ENCODE data around the gene ZCCHC7.
"Not testable (repeated sequence)": the region's sequence is repeated elsewhere in the genome, so short reads cannot be mapped to it uniquely, and the experiment has no call there.

Gene ZCCHC7

DNA sequence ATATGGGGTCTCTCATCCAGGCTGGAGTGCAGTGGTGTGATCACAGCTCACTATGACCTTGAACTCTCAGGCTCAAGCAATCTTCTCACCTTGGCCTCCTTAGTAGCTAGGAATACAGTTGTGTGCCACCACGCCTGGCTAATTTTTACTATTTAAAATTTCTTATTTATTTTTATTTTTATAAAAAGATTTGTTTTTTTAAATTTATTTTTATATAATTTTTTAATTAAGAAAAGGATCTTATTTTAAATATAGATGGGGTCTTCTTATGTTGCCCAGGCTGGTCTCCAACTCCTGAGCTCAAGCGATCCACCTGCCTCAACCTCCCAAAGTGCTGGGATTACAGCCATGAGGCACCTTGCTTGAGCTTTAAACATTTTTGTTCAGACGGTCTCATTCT lies 2.4 kb upstream of the ZCCHC7 start:
- Mint-ChIP-seq H3K36me3 (ENCODE audit: low read depth) (peaks cover 6% of the 10 kb centered on the region), H3K27me3 (ENCODE audit: low read depth, poor library complexity) (peaks cover 21% of the 10 kb centered on the region), H3K4me3 (no peak overlapping the region), H3K9me3 (peaks cover 23% of the 10 kb centered on the region), H3K4me1 (peaks cover 16% of the 10 kb centered on the region), H3K27ac (no peak overlapping the region)
- TF ChIP-seq, protein P1, sequence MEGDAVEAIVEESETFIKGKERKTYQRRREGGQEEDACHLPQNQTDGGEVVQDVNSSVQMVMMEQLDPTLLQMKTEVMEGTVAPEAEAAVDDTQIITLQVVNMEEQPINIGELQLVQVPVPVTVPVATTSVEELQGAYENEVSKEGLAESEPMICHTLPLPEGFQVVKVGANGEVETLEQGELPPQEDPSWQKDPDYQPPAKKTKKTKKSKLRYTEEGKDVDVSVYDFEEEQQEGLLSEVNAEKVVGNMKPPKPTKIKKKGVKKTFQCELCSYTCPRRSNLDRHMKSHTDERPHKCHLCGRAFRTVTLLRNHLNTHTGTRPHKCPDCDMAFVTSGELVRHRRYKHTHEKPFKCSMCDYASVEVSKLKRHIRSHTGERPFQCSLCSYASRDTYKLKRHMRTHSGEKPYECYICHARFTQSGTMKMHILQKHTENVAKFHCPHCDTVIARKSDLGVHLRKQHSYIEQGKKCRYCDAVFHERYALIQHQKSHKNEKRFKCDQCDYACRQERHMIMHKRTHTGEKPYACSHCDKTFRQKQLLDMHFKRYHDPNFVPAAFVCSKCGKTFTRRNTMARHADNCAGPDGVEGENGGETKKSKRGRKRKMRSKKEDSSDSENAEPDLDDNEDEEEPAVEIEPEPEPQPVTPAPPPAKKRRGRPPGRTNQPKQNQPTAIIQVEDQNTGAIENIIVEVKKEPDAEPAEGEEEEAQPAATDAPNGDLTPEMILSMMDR (IDR thresholded peaks at IDR 0.05) = no peak
- DNase-seq = no peak

DNA sequence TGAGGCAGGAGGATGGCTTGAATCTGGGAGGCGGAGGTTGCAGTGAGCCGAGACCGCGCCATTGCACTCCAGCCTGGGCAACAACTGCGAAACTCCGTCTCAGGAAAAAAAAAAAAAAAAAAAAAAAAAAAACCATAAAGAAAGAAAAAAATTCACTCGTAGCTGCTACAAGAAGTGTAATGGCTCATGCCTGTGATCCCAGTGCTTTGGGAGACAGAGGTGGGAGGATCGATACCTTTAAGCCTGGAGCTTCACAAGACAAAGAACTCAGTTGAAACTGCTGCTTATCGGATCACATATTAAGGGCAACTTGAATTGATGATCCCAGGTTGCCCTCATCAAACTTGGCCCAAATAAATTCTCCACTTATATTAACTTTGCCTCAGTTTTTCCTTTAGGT lies 1.0 kb upstream of the ZCCHC7 start:
- Mint-ChIP-seq H3K27me3 (ENCODE audit: low read depth, poor library complexity) (peaks cover 13% of the 10 kb centered on the region), H3K9me3 (peaks cover 23% of the 10 kb centered on the region), H3K4me1 (peaks cover 18% of the 10 kb centered on the region), H3K4me3 (peak overlapping the region; percentile 87), H3K36me3 (ENCODE audit: low read depth) (peaks cover 6% of the 10 kb centered on the region), H3K27ac (no peak overlapping the region)
- no peak for DNase-seq
- TF ChIP-seq, protein P1 (IDR thresholded peaks at IDR 0.05) = no peak

DNA sequence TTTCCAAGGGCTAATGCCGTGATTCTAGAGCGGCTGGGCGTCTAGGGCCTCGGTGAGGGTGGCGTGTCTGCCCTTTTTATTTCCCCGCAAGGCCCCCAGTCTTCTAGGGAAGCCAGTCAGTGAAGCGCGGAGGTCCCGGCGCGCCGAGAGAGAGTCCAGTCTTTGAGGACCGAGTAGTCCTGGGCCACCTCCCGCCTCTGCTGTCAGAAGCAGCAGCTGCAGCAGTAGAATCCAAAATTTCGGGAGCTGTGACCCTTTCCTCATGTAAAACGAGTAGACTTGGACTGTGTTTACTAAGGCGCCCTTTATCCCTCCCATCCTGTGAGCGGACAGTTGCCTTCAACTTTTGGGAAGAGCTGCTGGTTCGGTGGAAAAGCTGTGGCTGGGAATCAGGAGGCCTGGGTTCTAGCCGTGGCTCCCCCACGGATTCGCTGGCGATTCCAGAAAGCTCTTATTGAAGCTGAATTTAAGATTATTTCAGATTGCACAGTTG lies 515 bp downstream of the ZCCHC7 start:
- Mint-ChIP-seq H3K4me3 (peak overlapping the region; percentile 87), H3K4me1 (peaks cover 18% of the 10 kb centered on the region), H3K9me3 (peaks cover 23% of the 10 kb centered on the region), H3K27ac (peak overlapping the region; percentile 64)
- H3K36me3 Mint-ChIP-seq (ENCODE audit: low read depth); H3K27me3 Mint-ChIP-seq (ENCODE audit: low read depth, poor library complexity); DNase-seq: not testable (repeated sequence)

DNA sequence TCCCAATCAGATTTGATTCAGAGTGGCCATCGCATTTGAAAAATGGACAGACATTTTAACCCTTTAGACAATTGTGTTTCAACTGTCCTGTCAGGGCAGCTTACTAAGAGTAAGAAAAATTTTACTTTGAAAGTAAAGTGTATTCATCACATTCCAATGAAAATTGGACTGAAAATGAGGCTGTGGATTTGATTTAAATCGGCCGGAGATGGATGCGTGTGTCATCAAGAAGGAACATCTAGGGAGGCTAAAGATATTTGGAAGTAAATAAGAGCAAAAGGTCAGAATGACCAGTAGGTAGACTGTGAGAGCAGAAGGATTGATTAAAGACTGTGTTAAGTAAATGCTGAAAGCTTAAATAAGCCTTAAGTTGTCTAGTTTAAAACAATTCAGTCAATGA lies 1.5 kb downstream of the ZCCHC7 start:
- DNase-seq = no peak
- peaks cover 5% of the 10 kb centered on the region for H3K27me3 Mint-ChIP-seq (ENCODE audit: low read depth, poor library complexity)
- peaks cover 23% of the 10 kb centered on the region for H3K9me3 Mint-ChIP-seq
- H3K4me3 Mint-ChIP-seq = peak overlapping the region; percentile 87
- H3K36me3 Mint-ChIP-seq (ENCODE audit: low read depth) = peaks cover 6% of the 10 kb centered on the region
- no peak overlapping the region for H3K27ac Mint-ChIP-seq
- peaks cover 18% of the 10 kb centered on the region for H3K4me1 Mint-ChIP-seq
- TF ChIP-seq, protein P1 (IDR thresholded peaks at IDR 0.05) = no peak

DNA sequence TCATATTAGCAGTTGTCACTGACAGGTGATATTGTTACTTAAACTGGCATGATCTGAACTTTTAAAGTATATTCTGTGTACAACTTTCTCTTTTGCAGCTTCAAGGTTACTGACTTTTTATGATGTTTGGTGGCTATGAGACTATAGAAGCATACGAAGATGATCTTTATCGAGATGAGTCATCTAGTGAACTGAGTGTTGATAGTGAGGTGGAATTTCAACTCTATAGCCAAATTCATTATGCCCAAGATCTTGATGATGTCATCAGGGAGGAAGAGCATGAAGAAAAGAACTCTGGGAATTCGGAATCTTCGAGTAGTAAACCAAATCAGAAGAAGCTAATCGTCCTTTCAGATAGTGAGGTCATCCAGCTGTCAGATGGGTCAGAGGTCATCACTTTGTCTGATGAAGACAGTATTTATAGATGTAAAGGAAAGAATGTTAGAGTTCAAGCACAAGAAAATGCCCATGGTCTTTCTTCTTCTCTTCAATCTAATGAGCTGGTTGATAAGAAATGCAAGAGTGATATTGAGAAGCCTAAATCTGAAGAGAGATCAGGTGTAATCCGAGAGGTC lies 5.9 kb downstream of the ZCCHC7 start:
- Mint-ChIP-seq H3K27me3 (ENCODE audit: low read depth, poor library complexity) (no peaks in the 10 kb centered on the region), H3K36me3 (ENCODE audit: low read depth) (peaks cover 11% of the 10 kb centered on the region), H3K4me3 (no peak overlapping the region), H3K27ac (no peak overlapping the region), H3K9me3 (no peaks in the 10 kb centered on the region), H3K4me1 (peaks cover 15% of the 10 kb centered on the region)
- DNase-seq = no peak
- TF ChIP-seq, protein P1 (IDR thresholded peaks at IDR 0.05) = no peak

DNA sequence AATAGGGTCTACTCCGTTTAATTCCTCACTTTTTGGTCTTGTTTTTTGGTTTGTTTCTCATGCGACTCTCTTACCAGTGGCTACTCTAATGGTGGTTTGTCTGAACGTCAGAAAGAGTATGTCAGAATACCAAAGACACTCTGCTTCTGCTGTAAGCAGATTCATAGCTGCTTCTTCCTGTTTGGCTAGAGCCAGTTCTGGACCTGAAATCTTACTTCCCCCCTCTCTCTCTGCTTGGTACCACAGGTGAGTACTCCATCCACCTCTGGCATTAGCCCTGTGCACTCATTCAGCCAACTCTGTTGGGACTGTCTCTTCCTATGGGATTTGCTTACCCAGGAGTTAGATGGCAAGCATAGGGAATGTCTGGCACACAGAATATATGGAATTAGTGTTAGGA lies 6.6 kb downstream of the ZCCHC7 start:
- no peaks in the 10 kb centered on the region for H3K9me3 Mint-ChIP-seq
- peaks cover 8% of the 10 kb centered on the region for H3K4me1 Mint-ChIP-seq

More for the DNA sequence above, 6.6 kb downstream of the ZCCHC7 start:
- no peak for DNase-seq
- H3K27ac Mint-ChIP-seq = no peak overlapping the region
- TF ChIP-seq, protein P1 (IDR thresholded peaks at IDR 0.05) = no peak
- no peak overlapping the region for H3K4me3 Mint-ChIP-seq
- H3K36me3 Mint-ChIP-seq (ENCODE audit: low read depth) = peaks cover 16% of the 10 kb centered on the region
- H3K27me3 Mint-ChIP-seq (ENCODE audit: low read depth, poor library complexity) = no peaks in the 10 kb centered on the region
